Panc1 (cell line): ENCODE data around the gene CCNL2.

Experiments
- POLR2AphosphoS5 ChIP-seq: IDR thresholded peaks from 2 replicates; pipeline ENCODE4 v1.6.1; 2012; ENCODE audit warnings: mild to moderate bottlenecking, low read depth, low read length, moderate library complexity
- SIN3A ChIP-seq: IDR thresholded peaks from 2 replicates; pipeline ENCODE4 v1.6.1; 2012; ENCODE audit warnings: low read depth, mild to moderate bottlenecking, low read length, moderate library complexity, borderline replicate concordance; ENCODE audit not compliant: insufficient read depth
- TF ChIP-seq, protein P1 (sequence below): fragments of 450-650 bp; IDR thresholded peaks from 2 replicates; pipeline ENCODE4 v1.5.1; 2017; ENCODE audit warnings: mild to moderate bottlenecking

DNA sequence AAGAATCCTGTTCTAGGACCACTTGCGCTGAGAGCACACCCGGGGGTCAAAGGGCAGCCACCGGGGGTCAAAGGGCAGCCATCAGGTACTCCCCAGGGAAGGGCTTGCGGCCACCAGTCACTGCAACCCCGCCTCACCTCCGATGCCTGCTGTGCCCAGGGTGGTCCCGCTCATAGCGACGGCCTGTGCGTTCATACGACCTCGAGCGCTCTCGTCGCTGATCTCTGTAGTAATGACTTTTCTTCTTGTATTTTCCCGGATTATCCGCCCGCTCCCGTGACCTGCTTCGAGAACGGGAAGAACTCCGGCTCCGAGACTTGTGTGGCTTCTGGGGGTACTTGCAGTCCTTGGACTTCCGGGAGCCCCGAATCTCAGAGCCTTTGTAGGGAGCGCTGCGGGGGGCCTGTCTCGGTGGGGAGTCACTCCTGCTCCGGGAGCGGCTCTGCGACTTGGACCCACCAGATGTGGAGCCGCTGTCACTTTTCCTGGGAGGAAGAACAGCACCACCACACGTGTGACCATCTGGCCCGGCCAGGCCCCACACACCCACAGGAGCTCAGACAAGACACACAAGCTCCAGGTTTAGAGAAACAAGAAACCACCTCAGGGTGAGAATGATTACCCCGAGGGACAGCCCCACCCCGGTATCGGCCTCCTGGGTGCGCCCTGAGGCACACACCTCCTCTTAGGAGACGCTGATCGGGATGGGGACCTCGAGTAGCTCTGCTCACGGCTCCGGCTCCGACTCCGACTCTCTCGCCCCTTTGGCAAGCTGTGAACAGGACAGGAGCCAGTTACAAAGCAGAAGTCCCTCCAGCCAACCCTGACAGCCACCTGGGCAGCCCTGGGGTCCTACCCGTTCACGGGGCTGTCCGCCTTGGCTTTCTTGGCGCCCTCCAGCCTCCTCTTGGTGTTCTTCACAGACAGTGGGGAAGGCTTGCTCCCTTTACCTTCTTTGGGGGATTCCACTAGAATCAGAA, 11.7 kb downstream of the CCNL2 start:
- TF ChIP-seq, protein P1, sequence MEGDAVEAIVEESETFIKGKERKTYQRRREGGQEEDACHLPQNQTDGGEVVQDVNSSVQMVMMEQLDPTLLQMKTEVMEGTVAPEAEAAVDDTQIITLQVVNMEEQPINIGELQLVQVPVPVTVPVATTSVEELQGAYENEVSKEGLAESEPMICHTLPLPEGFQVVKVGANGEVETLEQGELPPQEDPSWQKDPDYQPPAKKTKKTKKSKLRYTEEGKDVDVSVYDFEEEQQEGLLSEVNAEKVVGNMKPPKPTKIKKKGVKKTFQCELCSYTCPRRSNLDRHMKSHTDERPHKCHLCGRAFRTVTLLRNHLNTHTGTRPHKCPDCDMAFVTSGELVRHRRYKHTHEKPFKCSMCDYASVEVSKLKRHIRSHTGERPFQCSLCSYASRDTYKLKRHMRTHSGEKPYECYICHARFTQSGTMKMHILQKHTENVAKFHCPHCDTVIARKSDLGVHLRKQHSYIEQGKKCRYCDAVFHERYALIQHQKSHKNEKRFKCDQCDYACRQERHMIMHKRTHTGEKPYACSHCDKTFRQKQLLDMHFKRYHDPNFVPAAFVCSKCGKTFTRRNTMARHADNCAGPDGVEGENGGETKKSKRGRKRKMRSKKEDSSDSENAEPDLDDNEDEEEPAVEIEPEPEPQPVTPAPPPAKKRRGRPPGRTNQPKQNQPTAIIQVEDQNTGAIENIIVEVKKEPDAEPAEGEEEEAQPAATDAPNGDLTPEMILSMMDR, result no peak
- TF ChIP-seq SIN3A, result no peak
- TF ChIP-seq POLR2AphosphoS5, result no peak
